CD14-positive monocyte (primary cell): ENCODE results near the gene TMEM247. TPM values are rescaled to one million over a fixed set of nuclear protein-coding genes. Genes with fewer than 3 reads are reported as not detected.
A peak's percentile ranks its signal among the peaks of the same experiment; 100 is the strongest.

Source experiments
- DNase-seq, 3 donors: peaks; one replicate each; pipeline ENCODE4 v3.0.0-alpha.2; 2011 to 2022
- H2AFZ ChIP-seq: 2 replicates; pipeline ENCODE4 v1.6.0; 2012; ENCODE audit warnings: mild to moderate bottlenecking, low read depth, low read length, inconsistent platforms; ENCODE audit not compliant: insufficient read depth, poor library complexity, severe bottlenecking
- H3K27ac ChIP-seq, 2 donors: 1 replicate in 1 of 2; 2 replicates in 1 of 2; pipeline ENCODE4 v1.5.1; 2012 to 2013; ENCODE audit warnings: low read length in 2 of 2, control low read depth in 1 of 2, inconsistent platforms in 1 of 2, low read depth in 1 of 2, mild to moderate bottlenecking in 1 of 2
- H3K27me3 ChIP-seq, 2 donors: one replicate each; pipeline versions ENCODE4 v1.6.0 to v1.6.1; 2011 to 2013; ENCODE audit warnings: low read length in 2 of 2; ENCODE audit not compliant: control insufficient read depth in 2 of 2, insufficient read depth in 2 of 2
- H3K36me3 ChIP-seq, 2 donors: replicated peaks in 1 of 2; 1 replicate in 1 of 2; 2 replicates in 1 of 2; pipeline versions ENCODE4 v1.5.1 to v1.6.1; 2012 to 2013; ENCODE audit warnings: low read length in 2 of 2, control low read depth in 1 of 2, inconsistent platforms in 1 of 2, mild to moderate bottlenecking in 1 of 2; ENCODE audit not compliant: insufficient read depth in 2 of 2, control insufficient read depth in 1 of 2
- H3K4me1 ChIP-seq, 2 donors: 1 replicate in 1 of 2; 2 replicates in 1 of 2; pipeline versions ENCODE4 v1.5.1 to v1.6.1; 2012 to 2013; ENCODE audit warnings: low read length in 2 of 2, control low read depth in 1 of 2, inconsistent platforms in 1 of 2, mild to moderate bottlenecking in 1 of 2, moderate library complexity in 1 of 2; ENCODE audit not compliant: insufficient read depth in 2 of 2, control insufficient read depth in 1 of 2
- H3K4me2 ChIP-seq: replicated peaks from 2 replicates; pipeline ENCODE3; 2012; ENCODE audit warnings: low read length, moderate library complexity, mild to moderate bottlenecking; ENCODE audit not compliant: poor library complexity, severe bottlenecking; ENCODE audit errors: extremely low read depth
- H3K4me3 ChIP-seq, 3 experiments: fragments of 200-600 bp in 1 of 3; sonication (generic) in 1 of 3; replicated peaks in 1 of 3; 1 replicate in 2 of 3; 2 replicates in 1 of 3; pipeline ENCODE4 v1.5.1; 2011 to 2013; ENCODE audit warnings: low read length in 3 of 3, mild to moderate bottlenecking in 3 of 3, control low read depth in 2 of 3, low read depth in 2 of 3, inconsistent platforms in 1 of 3, moderate library complexity in 1 of 3
- H3K79me2 ChIP-seq: 2 replicates; pipeline ENCODE4 v1.6.0; 2012; ENCODE audit warnings: mild to moderate bottlenecking, control low read depth, inconsistent platforms, low read length, moderate library complexity; ENCODE audit not compliant: insufficient read depth
- H3K9ac ChIP-seq: 2 replicates; pipeline ENCODE4 v1.6.0; 2017; ENCODE audit warnings: low read length, mild to moderate bottlenecking; ENCODE audit not compliant: insufficient read depth, poor library complexity, severe bottlenecking
- H3K9me3 ChIP-seq, 2 donors: replicated peaks in 1 of 2; 1 replicate in 1 of 2; 2 replicates in 1 of 2; pipeline versions ENCODE4 v1.5.1 to v1.6.1; 2012 to 2013; ENCODE audit warnings: low read length in 2 of 2, control low read depth in 1 of 2; ENCODE audit not compliant: control insufficient read depth in 1 of 2, insufficient read depth in 1 of 2
- H4K20me1 ChIP-seq: 2 replicates; pipeline ENCODE4 v1.6.0; 2012; ENCODE audit warnings: mild to moderate bottlenecking, low read length, control low read depth, moderate library complexity; ENCODE audit not compliant: insufficient read depth
- H3K27ac Mint-ChIP-seq, 7 donors: one replicate each; pipeline ENCODE4 v1.8.0; 2020; ENCODE audit warnings: mild to moderate bottlenecking in 7 of 7, mixed read lengths in 7 of 7, moderate library complexity in 6 of 7, inconsistent platforms in 2 of 7
- H3K27me3 Mint-ChIP-seq, 3 donors: one replicate each; pipeline ENCODE4 v1.8.0; 2021 to 2022; ENCODE audit warnings: low read depth in 3 of 3, mild to moderate bottlenecking in 3 of 3, mixed read lengths in 3 of 3, moderate library complexity in 3 of 3, inconsistent platforms in 1 of 3
- H3K36me3 Mint-ChIP-seq, 2 donors: one replicate each; pipeline ENCODE4 v1.8.0; 2020; ENCODE audit warnings: mixed read lengths in 2 of 2, inconsistent platforms in 1 of 2, mild to moderate bottlenecking in 1 of 2
- H3K4me1 Mint-ChIP-seq: one replicate; pipeline ENCODE4 v1.8.0; 2020; ENCODE audit warnings: mild to moderate bottlenecking, mixed read lengths
- H3K4me3 Mint-ChIP-seq, 2 donors: one replicate each; pipeline ENCODE4 v1.8.0; 2020; ENCODE audit warnings: mild to moderate bottlenecking in 2 of 2, mixed read lengths in 2 of 2, moderate library complexity in 1 of 2
- H3K9me3 Mint-ChIP-seq, 7 donors: one replicate each; pipeline ENCODE4 v1.8.0; 2020 to 2022; ENCODE audit warnings: mixed read lengths in 7 of 7, mild to moderate bottlenecking in 6 of 7, moderate library complexity in 6 of 7, inconsistent platforms in 2 of 7
- CTCF ChIP-seq: fragments of 200-600 bp; IDR thresholded peaks from one replicate; pipeline ENCODE4 v1.8.0; 2022; ENCODE audit warnings: antibody characterized with exemption, mild to moderate bottlenecking
- WGBS: methylation state at CpG from one replicate; pipeline ENCODE4 v1.1.5; 2013; ENCODE audit warnings: missing lambda C conversion rate; ENCODE audit not compliant: insufficient coverage; 5-methylcytosine and 5-hydroxymethylcytosine counted together
- intact Hi-C, 2 donors: fragments of 100-400 bp; cut with micrococcal nuclease; formaldehyde crosslinking; loops; one replicate each; pipeline versions ENCODE4 v1.15.0 to v1.15.1; 2023
- polyA plus RNA-seq, 3 donors: library from polyadenylated mRNA; depleted of rRNA in 1 of 3; unstranded in 2 of 3; stranded (reverse) in 1 of 3; fragments of 300-500 nt in 2 of 3; fragments of >200 nt in 1 of 3; fragmentation: Illumina TruSeq in 2 of 3; gene quantifications; 1 replicate in 2 of 3; 2 replicates in 1 of 3; pipeline ENCODE4 v1.2.3, GENCODE V29; 2012 to 2021

The TMEM247 gene
- polyA plus RNA-seq, 3 donors: not detected

DNA sequence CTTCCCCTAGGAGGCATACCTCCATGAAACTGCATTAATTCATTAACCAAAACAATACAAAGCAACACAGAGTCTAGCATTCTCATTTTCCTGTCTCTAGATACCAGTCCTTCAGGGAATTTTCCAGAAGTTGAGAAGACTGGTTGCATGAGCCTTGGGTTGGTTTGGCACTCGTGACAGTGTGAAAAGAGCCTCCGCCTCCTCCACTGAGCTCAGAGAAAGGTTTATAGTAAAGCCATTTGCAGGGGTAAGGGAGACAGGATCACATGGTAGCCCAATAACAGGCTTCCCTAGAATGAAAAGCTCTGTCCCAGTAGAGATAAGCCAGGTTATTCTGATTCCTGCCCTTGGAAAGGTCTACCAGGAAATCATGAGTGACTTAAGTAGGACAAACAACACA, 9.7 kb upstream of the TMEM247 start:
- peaks cover 0 to 7% (median 0%) of the 10 kb centered on the region in 7 donors for H3K9me3 Mint-ChIP-seq
- Histone ChIP-seq H3K27me3 (no peaks in the 10 kb centered on the region), H3K27ac (peak overlapping the region; percentile 37 to 78), H3K4me2 (peak overlapping the region; percentile 51), H3K4me3 (peak overlapping the region in 1 of 3 experiments; percentile 15), H4K20me1 (no peaks in the 10 kb centered on the region), H3K79me2 (no peaks in the 10 kb centered on the region), H3K36me3 (no peaks in the 10 kb centered on the region), H3K4me1 (peaks cover 23% of the 10 kb centered on the region in 2 donors), H3K9ac (no peak overlapping the region), H3K9me3 (no peaks in the 10 kb centered on the region), H2AFZ (peak overlapping the region; percentile 13)
- peaks cover 23% of the 10 kb centered on the region for H3K4me1 Mint-ChIP-seq
- DNase-seq: no peak
- intact Hi-C loops: loop anchor here in 1 of 2 donors (2.0 kb wide), 1 partner anchor 65 kb away; no protein-coding TSS in a partner anchor
- H3K36me3 Mint-ChIP-seq: peaks cover 0 to 2% of the 10 kb centered on the region in 2 donors
- peaks cover 2% of the 10 kb centered on the region in 3 donors for H3K27me3 Mint-ChIP-seq
- TF ChIP-seq CTCF: no peak
- no CpG with 5 or more reads among the region's 2 CpGs for WGBS
- peak overlapping the region; percentile 82 to 95 (median 93) for H3K27ac Mint-ChIP-seq
- H3K4me3 Mint-ChIP-seq: peak overlapping the region; percentile 33 to 67

GRCh38 chr2:46470114-46470628, 9.2 kb upstream of the TMEM247 start:
- H3K27ac Mint-ChIP-seq: peak overlapping the region; percentile 82 to 95 (median 93)
- intact Hi-C loops: loop anchor here in 1 of 2 donors (2.0 kb wide), 1 partner anchor 65 kb away; no protein-coding TSS in a partner anchor
- H3K4me2 ChIP-seq: peak overlapping the region; percentile 51
- H3K79me2 ChIP-seq: no peaks in the 10 kb centered on the region
- no peak overlapping the region for H3K9ac ChIP-seq
- H3K36me3 ChIP-seq: no peaks in the 10 kb centered on the region
- peak overlapping the region in 1 of 3 experiments; percentile 15 for H3K4me3 ChIP-seq
- peaks cover 0 to 2% of the 10 kb centered on the region in 2 donors for H3K36me3 Mint-ChIP-seq
- peak; percentile 83 to 94 (median 86) for DNase-seq
- H3K27me3 Mint-ChIP-seq: peaks cover 2% of the 10 kb centered on the region in 3 donors
- no peaks in the 10 kb centered on the region for H3K9me3 ChIP-seq
- peaks cover 23% of the 10 kb centered on the region in 2 donors for H3K4me1 ChIP-seq
- H4K20me1 ChIP-seq: no peaks in the 10 kb centered on the region
- peak overlapping the region; percentile 13 for H2AFZ ChIP-seq
- 0% methylated on average over 5 of the region's 7 CpGs for whole genome bisulfite sequencing
- peak overlapping the region; percentile 33 to 67 for H3K4me3 Mint-ChIP-seq
- peaks cover 0 to 8% (median 0%) of the 10 kb centered on the region in 7 donors for H3K9me3 Mint-ChIP-seq
- H3K27ac ChIP-seq: peak overlapping the region; percentile 64 to 78
- H3K27me3 ChIP-seq: no peaks in the 10 kb centered on the region
- peaks cover 23% of the 10 kb centered on the region for H3K4me1 Mint-ChIP-seq
- no peak for TF ChIP-seq CTCF
